A549 (cell line): ENCODE measurements around the gene CCDC154. TPM values are rescaled to one million over a fixed set of nuclear protein-coding genes. Genes with fewer than 3 reads are reported as not detected.

Source experiments
- ATAC-seq, 2 experiments: fragments of 200-7000 bp in 1 of 2; fragments of >200 bp in 1 of 2; cut with Nextera tagmentation in 1 of 2; cut with Tn5 transposase in 1 of 2; 3 replicates each; pipeline versions ENCODE4 v1.8.0 to v1.9.1; 2018 to 2020; ENCODE audit warnings: mild to moderate bottlenecking in 1 of 2, moderate library complexity in 1 of 2
- CTCF ChIA-PET: fragments of 300-600 bp; sonication (Branson Sonifier 250); formaldehyde crosslinking; extraction: SDS; loops from one replicate; lab custom pipeline; 2021; ENCODE audit warnings: antibody characterized with exemption, inconsistent platforms; lab: Yijun Ruan, JAX
- POLR2A ChIA-PET: fragments of 350-600 bp; formaldehyde crosslinking; extraction: SDS; loops from one replicate; lab custom pipeline; 2021; ENCODE audit warnings: antibody characterized with exemption, inconsistent platforms; lab: Yijun Ruan, JAX
- DNase-seq, 2 experiments: peaks; one replicate each; pipeline versions ENCODE4 v3.0.0 to v3.0.0-alpha.2; 2011 to 2016; ENCODE audit warnings: low read depth in 1 of 2, low spot score in 1 of 2
- FAIRE-seq: peaks from 2 replicates; lab custom pipeline; 2011; peaks lifted over from hg19 to GRCh38; lab: Jason Lieb, UNC
- H3K27ac ChIP-seq, 2 experiments: fragments of >200 bp; sonication (Bioruptor Twin); formaldehyde crosslinking; 3 replicates each; pipeline ENCODE4 v1.5.1; 2016 to 2017
- H3K4me1 ChIP-seq: fragments of >200 bp; sonication (Bioruptor Twin); formaldehyde crosslinking; 3 replicates; pipeline ENCODE4 v1.6.1; 2016
- H3K4me2 ChIP-seq: fragments of >200 bp; sonication (Bioruptor Twin); formaldehyde crosslinking; 3 replicates; pipeline ENCODE4 v1.6.1; 2016
- H3K4me3 ChIP-seq: fragments of >200 bp; sonication (Bioruptor Twin); formaldehyde crosslinking; 3 replicates; pipeline ENCODE4 v1.5.1; 2016
- H3K9me3 ChIP-seq: fragments of >200 bp; sonication (Bioruptor Twin); formaldehyde crosslinking; 3 replicates; pipeline ENCODE4 v1.6.1; 2016
- BCL3 ChIP-seq: fragments of >200 bp; sonication (Bioruptor Twin); formaldehyde crosslinking; IDR thresholded peaks from 3 replicates; pipeline ENCODE4 v1.6.1; 2016
- BHLHE40 ChIP-seq: IDR thresholded peaks from 2 replicates; pipeline ENCODE4 v1.6.1; 2012; ENCODE audit warnings: low read depth, low read length, inconsistent platforms
- CBX2 ChIP-seq: fragments of 200-600 bp; sonication (generic); IDR thresholded peaks from 2 replicates; pipeline ENCODE4 v1.6.1; 2016; ENCODE audit warnings: low read depth, mild to moderate bottlenecking, borderline replicate concordance
- EHF ChIP-seq: fragments of 250-450 bp; sonication (Bioruptor Pico); IDR thresholded peaks from 2 replicates; pipeline ENCODE4 v1.5.0; 2020; ENCODE audit warnings: mild to moderate bottlenecking
- EHMT2 ChIP-seq: fragments of 200-600 bp; sonication (generic); IDR thresholded peaks from 2 replicates; pipeline ENCODE4 v1.6.1; 2016; ENCODE audit warnings: antibody characterized with exemption, low read depth, mild to moderate bottlenecking, moderate library complexity
- ESRRA ChIP-seq: fragments of 150-350 bp; IDR thresholded peaks from 2 replicates; pipeline ENCODE4 v1.6.1; 2014; ENCODE audit warnings: mild to moderate bottlenecking, low read length, borderline replicate concordance
- FOSB ChIP-seq: fragments of 250-450 bp; sonication (Bioruptor Pico); IDR thresholded peaks from 2 replicates; pipeline ENCODE4 v1.5.0; 2020; ENCODE audit warnings: mild to moderate bottlenecking, moderate library complexity
- FOXS1 ChIP-seq: fragments of 250-450 bp; sonication (Bioruptor Pico); IDR thresholded peaks from 2 replicates; pipeline ENCODE4 v1.5.0; 2020; ENCODE audit warnings: mild to moderate bottlenecking, moderate library complexity
- GATA3 ChIP-seq: IDR thresholded peaks from 2 replicates; pipeline ENCODE4 v1.6.1; 2012; ENCODE audit warnings: borderline replicate concordance
- HMGXB4 ChIP-seq: fragments of 250-450 bp; sonication (Bioruptor Pico); IDR thresholded peaks from 2 replicates; pipeline ENCODE4 v1.5.0; 2021; ENCODE audit warnings: mild to moderate bottlenecking, moderate library complexity, borderline replicate concordance
- JUN ChIP-seq, 2 experiments: fragments of >200 bp; sonication (Bioruptor Twin); formaldehyde crosslinking; IDR thresholded peaks; 2 replicates in 1 of 2; 3 replicates in 1 of 2; pipeline ENCODE4 v1.6.1; 2016 to 2017
- KDM5A ChIP-seq: fragments of 200-600 bp; sonication (generic); IDR thresholded peaks from 2 replicates; pipeline ENCODE4 v1.6.1; 2016; ENCODE audit warnings: antibody characterized with exemption, mild to moderate bottlenecking
- NPAS2 ChIP-seq: fragments of 250-450 bp; sonication (Bioruptor Pico); IDR thresholded peaks from 2 replicates; pipeline ENCODE4 v1.8.0; 2022; ENCODE audit warnings: mild to moderate bottlenecking, moderate library complexity, borderline replicate concordance
- NR3C1 ChIP-seq: fragments of >200 bp; sonication (Bioruptor Twin); formaldehyde crosslinking; IDR thresholded peaks from 3 replicates; pipeline ENCODE4 v1.6.1; 2017
- POLR2A ChIP-seq: IDR thresholded peaks from 2 replicates; pipeline ENCODE4 v1.6.1; 2012; ENCODE audit warnings: mild to moderate bottlenecking, low read length
- SMC3 ChIP-seq: fragments of >200 bp; sonication (Bioruptor Twin); formaldehyde crosslinking; IDR thresholded peaks from 3 replicates; pipeline ENCODE4 v1.6.1; 2018; ENCODE audit warnings: inconsistent platforms
- SREBF2 ChIP-seq: fragments of 450-650 bp; IDR thresholded peaks from 2 replicates; pipeline ENCODE4 v1.6.1; 2014; ENCODE audit warnings: mild to moderate bottlenecking, moderate library complexity
- ZSCAN20 ChIP-seq: fragments of 250-450 bp; sonication (Bioruptor Pico); IDR thresholded peaks from 2 replicates; pipeline ENCODE4 v1.8.0; 2022; ENCODE audit warnings: mild to moderate bottlenecking, moderate library complexity
- WGBS: methylation state at CpG from one replicate; pipeline ENCODE4 v1.1.6; 2017; ENCODE audit errors: missing lambda C conversion rate; 5-methylcytosine and 5-hydroxymethylcytosine counted together
- polyA plus RNA-seq, 4 experiments: library from polyadenylated mRNA; depleted of rRNA in 3 of 4; stranded (reverse); fragments of >200 nt; fragmentation: RNase III in 1 of 4; extraction: RNeasy Plus Mini Kit Qiagen cat#74134 plus additional on column Dnase treatment in 1 of 4; gene quantifications; 2 replicates in 3 of 4; 3 replicates in 1 of 4; pipeline ENCODE4 v1.2.3, GENCODE V29; 2011 to 2017
- TF ChIP-seq, protein P1 (sequence below): fragments of 250-450 bp; sonication (Bioruptor Pico); IDR thresholded peaks from 2 replicates; pipeline ENCODE4 v1.5.0; 2020; ENCODE audit warnings: low read depth, mild to moderate bottlenecking, moderate library complexity
- TF ChIP-seq, protein P2 (sequence below): fragments of 200-600 bp; sonication (generic); IDR thresholded peaks from 2 replicates; pipeline ENCODE4 v1.6.1; 2016; ENCODE audit warnings: antibody characterized with exemption, mild to moderate bottlenecking, moderate library complexity

The CCDC154 gene
- polyA plus RNA-seq, 2 of the 4 experiments (the other 2 are of a cell fraction), result 0.16 to 0.74 TPM

GRCh38 chr16:1472974-1473373 is 28.6 kb upstream of the CCDC154 start:
- WGBS, result 80% methylated on average over 3 of the region's 3 CpGs
- TF ChIP-seq BHLHE40 (no peak), FOXS1 (CRISPR knock-in tag) (no peak), FOSB (CRISPR knock-in tag) (no peak), SMC3 (no peak), JUN (IDR thresholded peaks at IDR 0.05) (no peak)
- no peak for FAIRE-seq
- H3K4me3 ChIP-seq, result no peak overlapping the region
- H3K9me3 ChIP-seq, result no peaks in the 10 kb centered on the region
- H3K4me1 ChIP-seq, result peaks cover 11% of the 10 kb centered on the region
- ChIA-PET POLR2A (no interaction called here), CTCF (interaction anchor here (0.6 to 1.2 kb wide), 4 partner anchors 13 to 415 kb away, joined by 3 read pairs; no protein-coding TSS in a partner anchor)
- no peak for ATAC-seq
- H3K4me2 ChIP-seq, result no peak overlapping the region
- no peak overlapping the region for H3K27ac ChIP-seq
- no peak for DNase-seq

- WGBS, result 89% methylated on average over 26 of the region's 26 CpGs
- DNase-seq (no peak), ATAC-seq (no peak), FAIRE-seq (no peak)
- no peak overlapping the region for H3K4me3 ChIP-seq
- H3K4me2 ChIP-seq, result no peak overlapping the region
- peaks cover 11% of the 10 kb centered on the region for H3K4me1 ChIP-seq
- POLR2A ChIA-PET, result interaction anchor here (1.3 kb wide), 1 partner anchor 140 kb away, joined by 4 read pairs; the partner anchor contains the start of gene IFT140
- no peak overlapping the region for H3K27ac ChIP-seq
- no peak for TF ChIP-seq EHMT2
- no peak for TF ChIP-seq NPAS2
- no peak for TF ChIP-seq NR3C1
- TF ChIP-seq KDM5A, result no peak
- no peak for TF ChIP-seq SREBF2
- no peak for TF ChIP-seq POLR2A
- TF ChIP-seq EHF (CRISPR knock-in tag), result no peak
- TF ChIP-seq, protein P1, sequence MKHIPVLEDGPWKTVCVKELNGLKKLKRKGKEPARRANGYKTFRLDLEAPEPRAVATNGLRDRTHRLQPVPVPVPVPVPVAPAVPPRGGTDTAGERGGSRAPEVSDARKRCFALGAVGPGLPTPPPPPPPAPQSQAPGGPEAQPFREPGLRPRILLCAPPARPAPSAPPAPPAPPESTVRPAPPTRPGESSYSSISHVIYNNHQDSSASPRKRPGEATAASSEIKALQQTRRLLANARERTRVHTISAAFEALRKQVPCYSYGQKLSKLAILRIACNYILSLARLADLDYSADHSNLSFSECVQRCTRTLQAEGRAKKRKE (CRISPR knock-in tag), result no peak
- no peak for TF ChIP-seq ZSCAN20 (CRISPR knock-in tag)
- TF ChIP-seq CBX2, result no peak
- no peak for TF ChIP-seq JUN (IDR thresholded peaks at IDR 0.05)
- no peak for TF ChIP-seq HMGXB4 (CRISPR knock-in tag)
- TF ChIP-seq ESRRA, result no peak
- TF ChIP-seq BCL3, result no peak
- TF ChIP-seq, protein P2, sequence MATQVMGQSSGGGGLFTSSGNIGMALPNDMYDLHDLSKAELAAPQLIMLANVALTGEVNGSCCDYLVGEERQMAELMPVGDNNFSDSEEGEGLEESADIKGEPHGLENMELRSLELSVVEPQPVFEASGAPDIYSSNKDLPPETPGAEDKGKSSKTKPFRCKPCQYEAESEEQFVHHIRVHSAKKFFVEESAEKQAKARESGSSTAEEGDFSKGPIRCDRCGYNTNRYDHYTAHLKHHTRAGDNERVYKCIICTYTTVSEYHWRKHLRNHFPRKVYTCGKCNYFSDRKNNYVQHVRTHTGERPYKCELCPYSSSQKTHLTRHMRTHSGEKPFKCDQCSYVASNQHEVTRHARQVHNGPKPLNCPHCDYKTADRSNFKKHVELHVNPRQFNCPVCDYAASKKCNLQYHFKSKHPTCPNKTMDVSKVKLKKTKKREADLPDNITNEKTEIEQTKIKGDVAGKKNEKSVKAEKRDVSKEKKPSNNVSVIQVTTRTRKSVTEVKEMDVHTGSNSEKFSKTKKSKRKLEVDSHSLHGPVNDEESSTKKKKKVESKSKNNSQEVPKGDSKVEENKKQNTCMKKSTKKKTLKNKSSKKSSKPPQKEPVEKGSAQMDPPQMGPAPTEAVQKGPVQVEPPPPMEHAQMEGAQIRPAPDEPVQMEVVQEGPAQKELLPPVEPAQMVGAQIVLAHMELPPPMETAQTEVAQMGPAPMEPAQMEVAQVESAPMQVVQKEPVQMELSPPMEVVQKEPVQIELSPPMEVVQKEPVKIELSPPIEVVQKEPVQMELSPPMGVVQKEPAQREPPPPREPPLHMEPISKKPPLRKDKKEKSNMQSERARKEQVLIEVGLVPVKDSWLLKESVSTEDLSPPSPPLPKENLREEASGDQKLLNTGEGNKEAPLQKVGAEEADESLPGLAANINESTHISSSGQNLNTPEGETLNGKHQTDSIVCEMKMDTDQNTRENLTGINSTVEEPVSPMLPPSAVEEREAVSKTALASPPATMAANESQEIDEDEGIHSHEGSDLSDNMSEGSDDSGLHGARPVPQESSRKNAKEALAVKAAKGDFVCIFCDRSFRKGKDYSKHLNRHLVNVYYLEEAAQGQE, result no peak
- TF ChIP-seq GATA3, result no peak
- TF ChIP-seq, all 56 proteins: peak for 0
- CTCF ChIA-PET, result interaction anchor here (1.3 kb wide), 1 partner anchor 43 kb away, joined by 4 read pairs; no protein-coding TSS in a partner anchor
- H3K9me3 ChIP-seq, result no peaks in the 10 kb centered on the region
Observed at GRCh38 chr16:1471569-1472194, 27.3 kb upstream of the CCDC154 start.
